PFSK-1 (cell line): ENCODE results near the gene PA2G4.

Experiments
- REST ChIP-seq, 2 experiments: IDR thresholded peaks; 2 replicates each; pipeline versions ENCODE4 v1.6.1 to v1.8.0; 2011 to 2012; ENCODE audit warnings: low read depth in 2 of 2, low read length in 2 of 2, control low read depth in 1 of 2, inconsistent platforms in 1 of 2, mild to moderate bottlenecking in 1 of 2, moderate library complexity in 1 of 2; ENCODE audit not compliant: insufficient read depth in 1 of 2
- SIN3A ChIP-seq: IDR thresholded peaks from 2 replicates; pipeline ENCODE4 v1.6.1; 2012; ENCODE audit warnings: mild to moderate bottlenecking, low read length, moderate library complexity, borderline replicate concordance; ENCODE audit not compliant: insufficient read depth
- TAF1 ChIP-seq: IDR thresholded peaks from 2 replicates; pipeline ENCODE4 v1.6.1; 2012; ENCODE audit warnings: low read length, control low read depth, borderline replicate concordance; ENCODE audit not compliant: insufficient read depth

DNA sequence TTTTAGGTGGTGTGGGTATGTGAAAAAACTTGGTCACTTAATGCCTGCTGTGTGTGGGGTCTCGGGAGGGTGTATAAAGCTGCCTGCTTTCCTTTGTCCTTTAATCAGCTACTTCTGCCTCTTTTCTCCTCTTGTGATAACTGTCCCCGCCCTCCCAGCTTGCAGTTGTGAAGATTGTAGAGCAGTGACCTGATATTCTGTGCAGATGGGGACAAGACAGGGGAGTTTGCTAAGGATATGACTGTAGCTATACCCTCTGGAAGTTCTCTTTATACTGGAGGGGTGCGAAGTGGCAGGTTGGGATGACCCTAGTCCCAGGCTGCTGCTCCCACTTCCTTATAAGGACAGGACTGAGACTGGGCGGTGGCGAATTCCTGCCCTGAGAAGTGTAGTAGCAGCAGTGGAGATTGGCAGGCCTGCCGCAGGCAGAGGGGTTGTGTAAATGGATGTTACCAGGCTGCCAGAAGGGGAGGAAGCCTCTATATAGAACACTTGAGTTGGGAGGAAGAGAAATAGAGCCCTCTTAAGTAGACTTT lies 54.6 kb downstream of the PA2G4 start:
- no peak for TF ChIP-seq TAF1
- no peak for TF ChIP-seq SIN3A
- TF ChIP-seq REST (IDR thresholded peaks at IDR 0.05; ENCODE audit: insufficient read depth in 1 of 2, low read depth in 2 of 2, low read length in 2 of 2) = no peak
